H1 (cell line): ENCODE measurements around the gene DNAJB14. TPM values are rescaled to one million over a fixed set of nuclear protein-coding genes. Genes with fewer than 3 reads are reported as not detected.

ENCODE experiments used
- CTCF ChIA-PET: fragments of 300-600 bp; sonication (Branson Sonifier 250); formaldehyde crosslinking; loops from one replicate; lab custom pipeline; 2021; ENCODE audit not compliant: partially characterized antibody; lab: Charles Lee
- POLR2A ChIA-PET: fragments of 300-600 bp; sonication (Branson Sonifier 250); formaldehyde crosslinking; loops from one replicate; lab custom pipeline; 2021; ENCODE audit warnings: inconsistent platforms; ENCODE audit not compliant: partially characterized antibody; lab: Charles Lee
- DNase-seq, 2 experiments: peaks; one replicate each; pipeline versions ENCODE4 v3.0.0 to v3.0.0-alpha.2; 2010 to 2022; ENCODE audit warnings: low spot score in 2 of 2, low read depth in 1 of 2, mixed read lengths in 1 of 2
- FAIRE-seq: peaks from 2 replicates; lab custom pipeline; 2011; peaks lifted over from hg19 to GRCh38; lab: Jason Lieb, UNC
- H2AFZ ChIP-seq: 2 replicates; pipeline ENCODE4 v1.8.1; 2012; ENCODE audit warnings: low read length, inconsistent platforms
- H2AK5ac ChIP-seq: 2 replicates; pipeline ENCODE4 v1.6.1; 2013; ENCODE audit warnings: low read depth, low read length
- H2BK120ac ChIP-seq: replicated peaks from 2 replicates; pipeline ENCODE3; 2013; ENCODE audit warnings: low read depth, low read length, inconsistent platforms
- H2BK12ac ChIP-seq: 2 replicates; pipeline ENCODE4 v1.6.1; 2013; ENCODE audit warnings: low read depth, low read length
- H2BK15ac ChIP-seq: 2 replicates; pipeline ENCODE4 v1.6.1; 2013; ENCODE audit warnings: low read length
- H2BK20ac ChIP-seq: 2 replicates; pipeline ENCODE4 v1.6.1; 2013; ENCODE audit warnings: low read length
- H2BK5ac ChIP-seq: 2 replicates; pipeline ENCODE4 v1.6.1; 2013; ENCODE audit warnings: low read depth, low read length
- H3K14ac ChIP-seq: 2 replicates; pipeline ENCODE4 v1.6.1; 2013; ENCODE audit warnings: inconsistent platforms; ENCODE audit not compliant: insufficient read length
- H3K18ac ChIP-seq: 2 replicates; pipeline ENCODE4 v1.6.1; 2013; ENCODE audit warnings: low read length; ENCODE audit errors: extremely low read depth
- H3K23ac ChIP-seq: 2 replicates; pipeline ENCODE4 v1.6.1; 2013; ENCODE audit warnings: inconsistent platforms; ENCODE audit not compliant: insufficient read length
- H3K23me2 ChIP-seq: 2 replicates; pipeline ENCODE4 v1.6.1; 2013; ENCODE audit warnings: low read depth, low read length
- H3K27ac ChIP-seq: 2 replicates; pipeline ENCODE4 v1.6.1; 2011; ENCODE audit warnings: low read depth, low read length, inconsistent platforms
- H3K27me3 ChIP-seq, 4 experiments: replicated peaks in 1 of 4; 1 replicate in 1 of 4; 2 replicates in 3 of 4; pipeline versions ENCODE4 v1.6.1 to v1.8.1; 2011 to 2013; ENCODE audit warnings: low read length in 3 of 4, mild to moderate bottlenecking in 3 of 4, inconsistent platforms in 2 of 4, mixed read lengths in 2 of 4, moderate library complexity in 1 of 4; ENCODE audit not compliant: control insufficient read depth in 3 of 4, insufficient read depth in 3 of 4; ENCODE audit errors: extremely low read depth in 1 of 4
- H3K36me3 ChIP-seq, 4 experiments: 2 replicates each; pipeline versions ENCODE4 v1.6.1 to v1.8.1; 2011 to 2013; ENCODE audit warnings: mild to moderate bottlenecking in 4 of 4, low read length in 3 of 4, moderate library complexity in 2 of 4, control low read depth in 1 of 4, inconsistent platforms in 1 of 4; ENCODE audit not compliant: insufficient read depth in 4 of 4, control insufficient read depth in 2 of 4
- H3K4ac ChIP-seq: replicated peaks from 2 replicates; pipeline ENCODE3; 2013; ENCODE audit warnings: low read length, low read depth, mixed read lengths, inconsistent platforms; ENCODE audit not compliant: insufficient read length
- H3K4me1 ChIP-seq, 4 experiments: replicated peaks in 1 of 4; 1 replicate in 1 of 4; 2 replicates in 3 of 4; pipeline versions ENCODE4 v1.6.1 to v1.8.1; 2011 to 2013; ENCODE audit warnings: low read length in 3 of 4, inconsistent platforms in 2 of 4, mixed read lengths in 1 of 4; ENCODE audit not compliant: insufficient read depth in 4 of 4, control insufficient read depth in 3 of 4
- H3K4me2 ChIP-seq, 2 experiments: 2 replicates each; pipeline versions ENCODE4 v1.6.1 to v1.8.1; 2011 to 2013; ENCODE audit warnings: low read depth in 2 of 2, low read length in 2 of 2, control low read depth in 1 of 2, inconsistent platforms in 1 of 2, mild to moderate bottlenecking in 1 of 2; ENCODE audit not compliant: insufficient read depth in 1 of 2
- H3K4me3 ChIP-seq, 4 experiments: fragments of 200-600, 300-600 bp in 1 of 4; sonication (generic), shearing (Covaris generic), sonication (Bioruptor Twin) in 1 of 4; 2 replicates each; pipeline versions ENCODE4 v1.5.1 to v1.8.1; 2011 to 2016; ENCODE audit warnings: low read length in 4 of 4, low read depth in 3 of 4, control low read depth in 2 of 4, inconsistent platforms in 2 of 4, mild to moderate bottlenecking in 2 of 4, mixed read lengths in 1 of 4, moderate library complexity in 1 of 4; ENCODE audit not compliant: insufficient read depth in 2 of 4; ENCODE audit errors: extremely low read depth in 1 of 4
- H3K56ac ChIP-seq: replicated peaks from 2 replicates; pipeline ENCODE3; 2013; ENCODE audit warnings: low read depth, mild to moderate bottlenecking, mixed read lengths, low read length, inconsistent platforms; ENCODE audit not compliant: insufficient read length
- H3K79me1 ChIP-seq: 2 replicates; pipeline ENCODE4 v1.6.1; 2013; ENCODE audit warnings: low read depth, low read length, control low read depth
- H3K79me2 ChIP-seq, 2 experiments: 2 replicates each; pipeline versions ENCODE4 v1.6.1 to v1.8.1; 2012 to 2013; ENCODE audit warnings: low read length in 2 of 2, mild to moderate bottlenecking in 2 of 2, inconsistent platforms in 1 of 2; ENCODE audit not compliant: insufficient read depth in 2 of 2, control insufficient read depth in 1 of 2
- H3K9ac ChIP-seq, 4 experiments: replicated peaks in 1 of 4; 1 replicate in 1 of 4; 2 replicates in 3 of 4; pipeline versions ENCODE4 v1.6.1 to v1.8.1; 2011 to 2013; ENCODE audit warnings: low read depth in 3 of 4, low read length in 3 of 4, control low read depth in 2 of 4, mild to moderate bottlenecking in 2 of 4, moderate library complexity in 2 of 4, inconsistent platforms in 1 of 4; ENCODE audit errors: extremely low read depth in 1 of 4
- H3K9me3 ChIP-seq, 2 experiments: 2 replicates each; pipeline versions ENCODE4 v1.6.1 to v1.8.1; 2012 to 2013; ENCODE audit warnings: mild to moderate bottlenecking in 2 of 2, moderate library complexity in 2 of 2, control low read depth in 1 of 2, inconsistent platforms in 1 of 2, low read depth in 1 of 2, low read length in 1 of 2, mixed read lengths in 1 of 2; ENCODE audit not compliant: insufficient read depth in 2 of 2
- H4K20me1 ChIP-seq, 2 experiments: replicated peaks in 1 of 2; 2 replicates each; pipeline versions ENCODE3 to v1.8.1; 2011 to 2013; ENCODE audit warnings: inconsistent platforms in 2 of 2, low read length in 2 of 2, mild to moderate bottlenecking in 1 of 2; ENCODE audit not compliant: insufficient read depth in 2 of 2, control insufficient read depth in 1 of 2
- H4K5ac ChIP-seq: 2 replicates; pipeline ENCODE4 v1.6.1; 2013; ENCODE audit warnings: low read length, low read depth, mixed read lengths, inconsistent platforms; ENCODE audit not compliant: insufficient read length
- H4K8ac ChIP-seq: 2 replicates; pipeline ENCODE4 v1.8.0; 2013; ENCODE audit warnings: mild to moderate bottlenecking, moderate library complexity, low read length, inconsistent platforms; ENCODE audit not compliant: insufficient read depth; ENCODE audit errors: extremely low read depth
- H4K91ac ChIP-seq: replicated peaks from 2 replicates; pipeline ENCODE3; 2013; ENCODE audit warnings: low read length, mixed read lengths, inconsistent platforms; ENCODE audit not compliant: insufficient read length
- CBX8 ChIP-seq: fragments of 300-800, 300-1000 bp; sonication (generic); IDR thresholded peaks from 2 replicates; pipeline ENCODE4 v1.7.1; 2016; ENCODE audit warnings: low read depth, low read length, borderline replicate concordance
- MAX ChIP-seq: IDR thresholded peaks from 2 replicates; pipeline ENCODE4 v1.6.1; 2012; ENCODE audit warnings: inconsistent platforms
- TAF1 ChIP-seq: IDR thresholded peaks from 2 replicates; pipeline ENCODE4 v1.6.1; 2011; ENCODE audit warnings: mild to moderate bottlenecking, low read depth, low read length
- WGBS, 2 experiments: shearing (Covaris generic) in 1 of 2; methylation state at CpG; one replicate each; pipeline versions ENCODE4 v1.1.6 to v1.1.7; 2013 to 2015; ENCODE audit warnings: low lambda C conversion rate in 2 of 2, mixed read lengths in 2 of 2, inconsistent platforms in 1 of 2, low coverage in 1 of 2, missing lambda C conversion rate in 1 of 2; ENCODE audit not compliant: insufficient replicate concordance in 2 of 2, insufficient coverage in 1 of 2, insufficient read length in 1 of 2; ENCODE audit errors: extremely low coverage in 1 of 2, missing lambda C conversion rate in 1 of 2; 5-methylcytosine and 5-hydroxymethylcytosine counted together
- polyA plus RNA-seq, 7 experiments: library from polyadenylated mRNA; depleted of rRNA in 3 of 7; stranded (reverse) in 5 of 7; unstranded in 2 of 7; fragments of >200 nt in 5 of 7; fragments of 200-250 nt in 2 of 7; gene quantifications; 1 replicate in 5 of 7; 2 replicates in 1 of 7; 4 replicates in 1 of 7; pipeline versions ENCODE4 v1.2.1 to v1.2.3, GENCODE V29; 2011 to 2013; ENCODE audit warnings: missing spikeins in 2 of 7, mixed read lengths in 2 of 7
- total RNA-seq: library from RNA; stranded (reverse); fragmentation: NEBNext Ultra II Directional; extraction: Animal tissue kit (Norgen Biotek cat#: 25700); gene quantifications from 2 replicates; pipeline ENCODE4 v1.2.1, GENCODE V29; 2021

The DNAJB14 gene
- total and polyA plus RNA-seq, 2 of the 8 experiments (the other 6 are each of a cell fraction or from before 2014, with no cell fraction given): 3.4 to 35.4 TPM

GRCh38 chr4:99893029-99893428 lies 53.4 kb downstream of the DNAJB14 start:
- Histone ChIP-seq H3K4me1 (peaks cover 0 to 3% (median 0%) of the 10 kb centered on the region in 4 experiments; a peak in 1 of 7 replicates), H3K79me2 (peaks cover 4 to 29% of the 10 kb centered on the region in 2 experiments; a peak in 3 of 4 replicates), H2BK120ac (no peak overlapping the region), H3K4me3 (peak overlapping the region; percentile 84 to 99 (median 90); a peak in 6 of 8 replicates), H3K79me1 (no peaks in the 10 kb centered on the region), H3K4me2 (peak overlapping the region; percentile 80 to 85; a peak in 3 of 4 replicates), H3K27me3 (no peaks in the 10 kb centered on the region), H3K27ac (no peak overlapping the region), H3K56ac (no peak overlapping the region), H3K14ac (no peak overlapping the region), H3K4ac (no peak overlapping the region), H2BK15ac (no peak overlapping the region), H3K9ac (no peak overlapping the region), H3K9me3 (no peaks in the 10 kb centered on the region), H3K36me3 (no peaks in the 10 kb centered on the region; a peak in 1 of 8 replicates), H4K8ac (no peak overlapping the region), H3K23me2 (peaks cover 4% of the 10 kb centered on the region; the same call in 1 of the 2 replicates), H2BK20ac (no peak overlapping the region), H2AFZ (no peak overlapping the region), H2AK5ac (no peak overlapping the region), H4K91ac (no peak overlapping the region), H3K18ac (no peak overlapping the region), H2BK12ac (no peak overlapping the region), H4K20me1 (no peaks in the 10 kb centered on the region), H2BK5ac (no peak overlapping the region), H3K23ac (no peak overlapping the region), H4K5ac (no peak overlapping the region)
- 88% methylated on average over 8 of the region's 8 CpGs; no CpG with 5 or more reads in 1 of the 2 experiments for WGBS, 2 experiments
- FAIRE-seq (no peak), DNase-seq (no peak)
- POLR2A ChIA-PET: interaction anchor here (0.7 to 6.6 kb wide), 2 partner anchors 54 to 117 kb away, joined by 3 to 83 read pairs; partner anchors contain the start of gene DNAJB14
- CTCF ChIA-PET: interaction anchor here (0.7 kb wide), 1 partner anchor 735 kb away, joined by 3 read pairs; no protein-coding TSS in a partner anchor
- TF ChIP-seq TAF1 (no peak), MAX (no peak), CBX8 (no peak)
